Measurements from ENCODE around the gene SEC14L6. TPM values are rescaled to one million over a fixed set of nuclear protein-coding genes. Genes with fewer than 3 reads are reported as not detected.

The SEC14L6 gene
- total and polyA plus RNA-seq, 2 experiments from 2014 or later = not detected

DNA sequence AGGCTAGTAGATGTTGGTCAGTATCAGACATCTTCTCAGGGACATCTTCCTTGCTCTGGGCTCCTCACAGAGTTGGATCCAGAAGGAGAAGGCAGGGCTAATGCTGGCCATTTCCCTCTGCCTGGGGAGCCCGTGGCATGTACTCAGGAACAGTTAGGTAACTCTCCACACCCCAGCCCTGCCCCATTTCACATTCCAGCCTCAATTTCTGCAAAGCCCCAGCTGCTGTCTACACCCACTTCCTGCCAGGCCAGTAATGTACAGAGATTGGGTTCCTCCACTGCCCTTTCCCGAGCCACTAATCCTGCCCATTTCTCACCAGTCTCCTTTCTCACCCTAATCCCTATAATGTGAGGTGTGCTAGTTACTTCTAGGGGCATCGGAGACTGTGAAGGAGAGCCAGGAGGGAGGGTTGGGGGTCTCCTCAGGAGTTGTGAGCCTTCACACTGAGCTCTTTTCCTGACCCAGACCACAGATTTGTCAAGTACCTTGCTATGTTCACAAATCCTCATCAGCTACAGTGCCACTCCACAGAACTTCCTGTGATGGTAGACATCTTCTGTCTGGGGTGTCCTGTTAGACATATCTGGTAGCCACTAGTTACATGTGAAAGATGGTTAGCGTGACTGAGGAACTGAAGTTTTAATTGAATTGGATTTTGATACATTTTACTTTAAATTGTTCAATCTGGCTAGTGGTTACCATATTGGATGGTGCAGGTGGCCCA is 73.4 kb downstream of the SEC14L6 start:
- H3K4me2 ChIP-seq (ENCODE audit: unreplicated experiment) = no peak overlapping the region
- no peaks in the 10 kb centered on the region for H3K36me3 ChIP-seq (ENCODE audit: low read depth)
- no peak for TF ChIP-seq EZH2phosphoT487 (IDR thresholded peaks at IDR 0.05; ENCODE audit: insufficient read depth, low read depth)
- TF ChIP-seq EZH2 (IDR thresholded peaks at IDR 0.05; ENCODE audit: insufficient read depth, poor library complexity, severe bottlenecking) = no peak
- H3K4me1 ChIP-seq (ENCODE audit: insufficient read depth) = no peaks in the 10 kb centered on the region
- no peak overlapping the region for H3K27ac ChIP-seq
- H3K9me2 ChIP-seq (ENCODE audit: insufficient read depth) = no peaks in the 10 kb centered on the region
- H3K9ac ChIP-seq = no peak overlapping the region
- H2AFZ ChIP-seq = no peak overlapping the region
- H3K9me3 ChIP-seq (ENCODE audit: low read depth) = no peaks in the 10 kb centered on the region
- no peaks in the 10 kb centered on the region for H3F3A ChIP-seq (ENCODE audit: insufficient read depth)
- peaks cover 10% of the 10 kb centered on the region; the same call in 1 of the 2 replicates for H3K27me3 ChIP-seq (replicated peaks; ENCODE audit: insufficient read depth)
- no peak for DNase-seq
- no peaks in the 10 kb centered on the region for H4K20me1 ChIP-seq (ENCODE audit: insufficient read depth)
- H3K79me2 ChIP-seq (ENCODE audit: insufficient read depth) = no peaks in the 10 kb centered on the region
- 58 to 65% methylated on average over 4 of the region's 4 CpGs for WGBS, 2 experiments (ENCODE audit: low coverage in 1 of 2, low lambda C conversion rate in 2 of 2, missing lambda C conversion rate in 2 of 2)
- H3K4me3 ChIP-seq = no peak overlapping the region
- in situ Hi-C loops (cut with MboI) = no loop called here

Other genes starting within 250 kb of the SEC14L6 start
- 16.9 and 26.3 TPM in 2 replicates for gene TBC1D10A, start 219.8 kb downstream of the SEC14L6 start, total RNA-seq (2014; rRNA removed; shearing (Covaris generic))
- gene TBC1D10A, start 219.8 kb downstream of the SEC14L6 start, polyA plus RNA-seq (2016; fragmentation: Nextera tagmentation; extraction: Ambion mirVana) = 21.9 and 22.3 TPM in 2 replicates
- gene SF3A1, start 189.8 kb downstream of the SEC14L6 start, total RNA-seq (2014; rRNA removed; shearing (Covaris generic)) = 9.1 and 12.9 TPM in 2 replicates
- 75.0 and 88.3 TPM in 2 replicates for gene SF3A1, start 189.8 kb downstream of the SEC14L6 start, polyA plus RNA-seq (2016; fragmentation: Nextera tagmentation; extraction: Ambion mirVana)
- 5.0 and 9.2 TPM in 2 replicates for gene CCDC157, start 189.7 kb downstream of the SEC14L6 start, total RNA-seq (2014; rRNA removed; shearing (Covaris generic))
- 2.5 and 2.7 TPM in 2 replicates for gene CCDC157, start 189.7 kb downstream of the SEC14L6 start, polyA plus RNA-seq (2016; fragmentation: Nextera tagmentation; extraction: Ambion mirVana)
- gene RNF215, start 159.3 kb downstream of the SEC14L6 start, total RNA-seq (2014; rRNA removed; shearing (Covaris generic)) = 29.9 and 45.1 TPM in 2 replicates
- gene RNF215, start 159.3 kb downstream of the SEC14L6 start, polyA plus RNA-seq (2016; fragmentation: Nextera tagmentation; extraction: Ambion mirVana) = 2.7 and 2.9 TPM in 2 replicates
- 41.9 and 54.6 TPM in 2 replicates for gene SEC14L2, start 149.7 kb downstream of the SEC14L6 start, total RNA-seq (2014; rRNA removed; shearing (Covaris generic))
- 23.3 and 26.6 TPM in 2 replicates for gene SEC14L2, start 149.7 kb downstream of the SEC14L6 start, polyA plus RNA-seq (2016; fragmentation: Nextera tagmentation; extraction: Ambion mirVana)
- 6.6 and 18.3 TPM in 2 replicates for gene MTFP1, start 121.0 kb downstream of the SEC14L6 start, total RNA-seq (2014; rRNA removed; shearing (Covaris generic))
- gene MTFP1, start 121.0 kb downstream of the SEC14L6 start, polyA plus RNA-seq (2016; fragmentation: Nextera tagmentation; extraction: Ambion mirVana) = 8.1 and 8.5 TPM in 2 replicates
- gene SEC14L3, start 74.7 kb downstream of the SEC14L6 start, total RNA-seq (2014; rRNA removed; shearing (Covaris generic)) = not detected in 2 replicates
- gene SEC14L3, start 74.7 kb downstream of the SEC14L6 start, polyA plus RNA-seq (2016; fragmentation: Nextera tagmentation; extraction: Ambion mirVana) = not detected in 2 replicates
- gene SEC14L4, start 41.0 kb downstream of the SEC14L6 start, total RNA-seq (2014; rRNA removed; shearing (Covaris generic)) = under 0.01 and 0.25 TPM in 2 replicates
- 0.16 and 0.34 TPM in 2 replicates for gene SEC14L4, start 41.0 kb downstream of the SEC14L6 start, polyA plus RNA-seq (2016; fragmentation: Nextera tagmentation; extraction: Ambion mirVana)
- not detected in 2 replicates for gene GAL3ST1, start 27.9 kb upstream of the SEC14L6 start, total RNA-seq (2014; rRNA removed; shearing (Covaris generic))
- not detected in 2 replicates for gene GAL3ST1, start 27.9 kb upstream of the SEC14L6 start, polyA plus RNA-seq (2016; fragmentation: Nextera tagmentation; extraction: Ambion mirVana)
- gene PES1, start 45.2 kb upstream of the SEC14L6 start, total RNA-seq (2014; rRNA removed; shearing (Covaris generic)) = 63.2 and 83.7 TPM in 2 replicates
- 67.8 and 74.1 TPM in 2 replicates for gene PES1, start 45.2 kb upstream of the SEC14L6 start, polyA plus RNA-seq (2016; fragmentation: Nextera tagmentation; extraction: Ambion mirVana)
- gene TCN2, start 60.4 kb upstream of the SEC14L6 start, total RNA-seq (2014; rRNA removed; shearing (Covaris generic)) = 5.3 and 8.1 TPM in 2 replicates
- 4.5 and 4.8 TPM in 2 replicates for gene TCN2, start 60.4 kb upstream of the SEC14L6 start, polyA plus RNA-seq (2016; fragmentation: Nextera tagmentation; extraction: Ambion mirVana)
- 12.9 and 16.4 TPM in 2 replicates for gene SLC35E4, start 89.0 kb upstream of the SEC14L6 start, total RNA-seq (2014; rRNA removed; shearing (Covaris generic))
- 8.5 and 9.1 TPM in 2 replicates for gene SLC35E4, start 89.0 kb upstream of the SEC14L6 start, polyA plus RNA-seq (2016; fragmentation: Nextera tagmentation; extraction: Ambion mirVana)
- 7.1 and 9.5 TPM in 2 replicates for gene DUSP18, start 121.1 kb upstream of the SEC14L6 start, total RNA-seq (2014; rRNA removed; shearing (Covaris generic))
- 12.4 and 12.7 TPM in 2 replicates for gene DUSP18, start 121.1 kb upstream of the SEC14L6 start, polyA plus RNA-seq (2016; fragmentation: Nextera tagmentation; extraction: Ambion mirVana)
- 1.1 and 2.0 TPM in 2 replicates for gene OSBP2, start 148.1 kb upstream of the SEC14L6 start, total RNA-seq (2014; rRNA removed; shearing (Covaris generic))
- 0.65 and 1.3 TPM in 2 replicates for gene OSBP2, start 148.1 kb upstream of the SEC14L6 start, polyA plus RNA-seq (2016; fragmentation: Nextera tagmentation; extraction: Ambion mirVana)